Activated CD8-positive, alpha-beta memory T cell treated with anti-CD3 and anti-CD28 coated beads for 1 hour (primary cell): ENCODE results near the gene FAR1.
"Not testable (repeated sequence)": the region's sequence is repeated elsewhere in the genome, so short reads cannot be mapped to it uniquely, and the experiment has no call there.

ENCODE experiments used
- DNase-seq, 2 donors: peaks; one replicate each; pipeline ENCODE4 v3.0.0-alpha.2; 2020; ENCODE audit warnings: low read depth in 1 of 2; ENCODE audit errors: extremely low read depth in 1 of 2

The FAR1 gene

DNA sequence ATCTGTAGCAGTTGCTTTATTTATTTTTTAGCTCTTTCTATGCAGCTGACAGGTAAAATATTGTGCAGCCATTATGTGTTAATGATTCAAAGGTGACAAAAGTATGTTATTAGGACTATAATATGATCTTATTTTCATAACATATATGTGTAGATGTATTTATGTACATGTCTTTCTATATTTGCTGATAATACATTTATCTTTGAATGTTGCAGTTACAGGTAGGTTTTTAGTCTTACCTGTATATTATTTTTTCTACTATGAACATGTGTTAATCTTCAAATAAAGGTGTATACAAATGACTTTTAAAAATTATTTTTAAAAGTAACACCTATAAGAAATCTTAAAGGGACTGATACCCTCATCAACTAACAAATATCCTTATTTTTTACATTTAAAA, 33.6 kb downstream of the FAR1 start:
- no peak for DNase-seq

- no peak for DNase-seq
Measured at GRCh38 chr11:13705710-13706109, 37.2 kb downstream of the FAR1 start.

DNA sequence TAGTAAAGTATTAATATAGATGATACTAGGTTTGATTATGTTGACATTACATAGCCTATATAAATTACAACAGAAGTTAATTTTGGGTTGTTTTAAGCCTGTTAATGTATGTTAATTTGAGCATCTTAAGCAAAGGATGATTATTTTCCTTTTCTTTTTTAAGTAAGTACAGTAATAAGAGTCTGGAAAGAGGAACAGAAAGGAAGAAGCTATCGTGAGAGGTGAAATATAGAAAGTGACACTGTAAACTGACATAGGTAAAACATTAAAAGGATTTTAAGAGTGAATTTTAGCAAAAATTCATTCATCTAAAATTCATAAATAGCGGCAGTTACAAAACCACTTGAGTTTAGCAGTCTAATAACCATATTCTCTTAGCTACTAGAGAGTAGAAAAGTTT, 45.5 kb downstream of the FAR1 start:
- DNase-seq = no peak

- DNase-seq = no peak
Measured at GRCh38 chr11:13717331-13717730, 48.9 kb downstream of the FAR1 start.

DNA sequence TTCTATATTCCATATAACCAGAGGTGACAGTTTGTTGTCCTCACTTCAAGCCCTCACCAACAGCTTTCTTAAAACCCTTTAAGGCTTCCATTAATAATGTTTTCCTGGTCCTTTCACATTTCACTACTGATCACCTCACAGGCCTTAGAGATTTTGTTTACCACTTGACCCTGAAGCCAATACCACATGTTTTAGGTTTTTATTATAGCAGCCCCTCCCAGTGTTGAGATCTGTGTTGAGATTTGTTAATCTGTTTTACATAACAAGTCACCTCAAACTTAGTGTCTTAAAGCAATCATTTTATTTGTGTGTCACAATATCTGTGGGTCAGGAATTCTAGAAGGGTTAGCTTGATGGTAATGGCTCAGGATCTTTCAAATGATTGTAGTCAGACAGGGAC, 49.9 kb downstream of the FAR1 start:
- DNase-seq = no peak

DNA sequence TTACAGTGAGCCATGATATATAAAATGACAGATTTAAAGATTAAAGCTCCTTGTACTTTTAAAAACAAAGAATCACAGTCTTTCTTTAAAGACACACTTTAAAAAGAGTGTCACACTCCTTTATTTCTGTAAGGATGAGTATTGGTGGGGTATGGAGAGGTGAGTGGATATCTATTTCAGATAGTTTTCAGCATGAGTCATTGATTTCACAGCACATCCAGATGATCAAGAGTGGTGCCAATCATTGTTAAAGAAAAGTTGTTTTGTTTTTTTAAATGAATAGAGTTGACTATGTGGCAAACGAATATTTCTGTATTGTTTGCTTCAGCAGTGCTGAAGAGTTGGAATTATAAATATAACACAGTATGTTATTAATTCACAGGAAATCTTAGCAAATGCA, 52.5 kb downstream of the FAR1 start:
- DNase-seq = no peak

- DNase-seq = no peak
Measured at GRCh38 chr11:13721760-13722159, 53.3 kb downstream of the FAR1 start.

- DNase-seq = no peak
Measured at GRCh38 chr11:13726456-13726855, 58.0 kb downstream of the FAR1 start.

GRCh38 chr11:13728076-13728475, 59.6 kb downstream of the FAR1 start:
- DNase-seq = no peak

DNA sequence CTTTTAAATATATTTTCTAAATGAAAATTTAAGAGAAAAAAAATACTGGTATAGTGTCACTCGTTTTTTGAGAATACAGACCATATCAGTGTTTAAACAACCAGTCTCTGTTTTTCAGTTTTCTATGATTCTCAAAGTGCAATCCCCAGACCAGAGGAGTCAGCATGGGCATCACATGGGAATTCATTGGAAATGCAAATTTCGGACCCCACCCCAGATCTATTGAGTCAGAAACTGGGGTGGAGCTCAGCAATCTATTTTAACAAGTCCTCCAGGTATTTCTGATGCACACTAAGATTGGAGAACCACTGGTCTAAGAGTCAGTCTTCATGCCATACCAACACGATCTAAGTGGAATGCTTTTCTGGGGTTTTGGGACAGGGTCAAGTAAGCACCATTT, 66.1 kb downstream of the FAR1 start:
- no peak for DNase-seq

- no peak for DNase-seq
Measured at GRCh38 chr11:13745165-13745564, 76.7 kb downstream of the FAR1 start.

DNA sequence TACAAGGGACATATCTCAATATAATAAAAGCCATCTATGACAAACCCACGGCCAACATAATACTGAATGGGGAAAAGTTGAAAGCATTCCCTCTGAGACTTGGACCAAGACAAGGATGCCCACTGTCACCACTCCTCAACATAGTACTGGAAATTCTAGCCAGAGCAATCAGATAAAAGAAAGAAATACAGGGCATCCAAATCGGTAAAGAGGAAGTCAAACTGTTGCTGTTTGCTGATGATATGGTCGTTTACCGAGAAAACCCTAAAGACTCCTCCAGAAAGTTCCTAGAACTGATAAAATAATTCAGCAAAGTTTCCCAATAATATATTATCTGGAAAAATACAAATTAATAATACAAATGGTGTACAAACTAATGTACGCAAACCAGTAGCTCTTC, 84.8 kb downstream of the FAR1 start:
- DNase-seq = not testable (repeated sequence)

GRCh38 chr11:13759050-13759449, 90.6 kb downstream of the FAR1 start:
- DNase-seq = no peak

DNA sequence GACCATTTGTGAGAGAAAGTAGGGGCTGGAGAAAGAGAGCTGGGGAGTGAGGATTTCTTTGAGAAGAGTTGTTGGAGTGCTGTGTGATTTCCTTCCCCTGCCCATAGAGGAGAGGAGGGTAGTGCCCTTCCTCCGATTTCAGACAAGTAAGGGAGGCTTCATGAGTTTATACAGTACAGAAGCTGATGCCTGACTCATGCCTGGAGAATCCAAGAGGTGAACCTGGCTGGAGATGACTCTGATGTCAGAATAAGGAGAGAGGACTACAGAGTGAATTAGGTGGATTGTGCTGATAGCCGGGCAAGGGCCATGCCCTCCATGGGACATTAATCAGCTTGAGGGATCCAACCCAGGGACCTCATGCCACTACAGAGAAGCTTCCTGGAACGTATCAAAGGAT, 91.6 kb downstream of the FAR1 start:
- DNase-seq = no peak

DNA sequence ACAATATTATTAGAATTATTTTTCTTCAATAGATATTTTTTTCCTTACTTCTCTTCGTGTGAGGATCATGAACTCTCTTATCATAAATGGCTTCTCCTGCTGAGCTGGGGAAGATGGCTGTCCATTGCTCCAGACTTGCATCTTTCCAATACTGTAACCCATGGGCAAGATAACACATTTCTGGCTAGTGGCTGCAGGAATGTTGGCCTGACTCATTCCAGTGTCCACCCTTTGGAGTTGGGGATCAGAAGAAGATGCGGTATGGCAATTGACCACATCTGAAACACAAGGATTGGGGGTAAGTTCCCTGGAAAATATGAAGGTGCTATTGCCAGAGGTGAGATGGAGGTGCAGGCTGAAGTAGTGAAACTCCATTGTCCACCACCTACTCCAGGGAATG, 92.8 kb downstream of the FAR1 start:
- no peak for DNase-seq

DNA sequence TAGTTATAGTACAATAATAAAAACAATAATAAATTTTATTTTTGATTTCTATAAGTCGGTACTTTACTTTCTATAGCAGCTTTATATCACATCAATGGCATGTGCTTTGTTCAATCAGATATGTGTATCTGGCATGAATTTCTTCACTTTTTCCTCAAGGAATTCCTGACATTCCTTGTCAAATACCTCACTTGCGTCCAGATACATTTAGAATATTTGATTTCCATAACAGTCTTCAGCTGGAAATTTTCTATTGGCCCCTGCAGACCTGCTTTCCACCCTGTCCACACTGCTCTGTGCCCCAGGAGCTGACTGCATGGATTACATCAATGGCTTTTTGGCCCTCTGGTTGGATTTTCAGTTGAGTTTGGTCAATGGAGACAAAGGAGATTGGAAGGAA, 93.2 kb downstream of the FAR1 start:
- no peak for DNase-seq

GRCh38 chr11:13762718-13763117, 94.2 kb downstream of the FAR1 start:
- DNase-seq = no peak

GRCh38 chr11:13763341-13763740, 94.9 kb downstream of the FAR1 start:
- no peak for DNase-seq

DNA sequence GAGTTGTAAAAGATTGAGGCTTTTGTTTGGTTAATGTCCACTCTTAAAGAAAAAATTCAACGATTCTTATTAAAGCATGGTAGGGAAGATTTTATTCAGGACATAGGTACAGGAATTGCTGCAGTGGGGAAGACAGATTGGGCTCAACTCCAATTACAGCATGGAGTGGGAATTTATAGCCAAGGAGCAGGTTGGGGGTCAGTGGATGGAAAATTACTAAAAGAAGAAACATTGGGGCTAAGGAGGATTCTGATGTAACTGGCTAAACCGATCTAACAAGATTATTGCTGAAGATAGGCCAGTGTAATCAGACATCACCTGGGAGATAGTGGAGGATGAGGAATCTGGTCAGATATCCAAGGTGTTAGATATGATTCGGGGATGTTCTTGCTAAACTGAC, 97.4 kb downstream of the FAR1 start:
- no peak for DNase-seq

DNA sequence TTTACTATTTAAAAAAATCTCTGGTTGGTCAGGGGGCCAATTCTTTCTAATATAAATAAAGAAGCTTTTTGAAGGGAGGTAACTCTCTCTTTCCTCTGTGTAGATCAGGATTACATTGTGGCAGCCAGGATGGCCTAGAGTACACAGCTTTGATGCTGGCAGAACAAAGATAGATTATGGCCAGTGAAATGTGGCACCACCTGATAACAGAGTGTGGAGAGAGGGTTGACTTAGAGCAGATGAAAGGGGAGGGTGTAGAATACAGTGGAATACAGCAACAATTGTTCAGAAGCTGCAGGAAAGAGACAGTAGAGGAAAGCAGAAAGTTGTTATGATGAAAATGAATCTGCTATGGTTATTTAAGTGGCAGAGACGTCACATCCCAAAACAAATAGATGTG, 99.0 kb downstream of the FAR1 start:
- DNase-seq = no peak

- DNase-seq = no peak
Measured at GRCh38 chr11:13769188-13769587, 100.7 kb downstream of the FAR1 start.

GRCh38 chr11:13771151-13771550, 102.7 kb downstream of the FAR1 start:
- no peak for DNase-seq

- DNase-seq = peak in 1 of 2 donors; percentile 1
Measured at GRCh38 chr11:13772223-13773046, 104.0 kb downstream of the FAR1 start.
